ENCODE results near the gene C1QL1.
"Not testable (repeated sequence)": the region's sequence is repeated elsewhere in the genome, so short reads cannot be mapped to it uniquely, and the experiment has no call there.

C1QL1 gene

GRCh38 chr17:44961921-44962350 lies 6.2 kb downstream of the C1QL1 start:
- no peak for DNase-seq (ENCODE audit: low read depth)

- DNase-seq (ENCODE audit: low read depth), result no peak
These were observed 7.4 kb downstream of the C1QL1 start for GRCh38 chr17:44960691-44961090.

GRCh38 chr17:44959821-44960531 lies 8.1 kb downstream of the C1QL1 start:
- no peak for DNase-seq (ENCODE audit: low read depth)

- DNase-seq (ENCODE audit: low read depth), result no peak
These were observed 10.8 kb downstream of the C1QL1 start for GRCh38 chr17:44956998-44957981.

GRCh38 chr17:44955674-44956425 lies 12.3 kb downstream of the C1QL1 start:
- no peak for DNase-seq (ENCODE audit: low read depth)

- DNase-seq (ENCODE audit: low read depth), result no peak
These were observed 15.1 kb downstream of the C1QL1 start for GRCh38 chr17:44952946-44953475.

GRCh38 chr17:44948315-44948795 lies 19.7 kb downstream of the C1QL1 start:
- no peak for DNase-seq (ENCODE audit: low read depth)

- peak; percentile 80 for DNase-seq (ENCODE audit: low read depth)
These were observed 20.4 kb downstream of the C1QL1 start, which contains the start of gene KIF18B for GRCh38 chr17:44947461-44948314. KIF18B (minus strand) TSS chr17:44947773; CDS start chr17:44936344, 11,429 bp downstream.

GRCh38 chr17:44945652-44946051 lies 22.5 kb downstream of the C1QL1 start:
- DNase-seq (ENCODE audit: low read depth), result not testable (repeated sequence)

GRCh38 chr17:44942456-44942855 lies 25.6 kb downstream of the C1QL1 start:
- no peak for DNase-seq (ENCODE audit: low read depth)

GRCh38 chr17:44941712-44942331 lies 26.3 kb downstream of the C1QL1 start:
- no peak for DNase-seq (ENCODE audit: low read depth)

GRCh38 chr17:44940768-44941167 lies 27.3 kb downstream of the C1QL1 start:
- no peak for DNase-seq (ENCODE audit: low read depth)

- DNase-seq (ENCODE audit: low read depth), result no peak
These were observed 27.8 kb downstream of the C1QL1 start for GRCh38 chr17:44940317-44940716.

- no peak for DNase-seq (ENCODE audit: low read depth)
These were observed 33.0 kb downstream of the C1QL1 start for GRCh38 chr17:44935116-44935515.

- DNase-seq (ENCODE audit: low read depth), result no peak
These were observed 33.4 kb downstream of the C1QL1 start for GRCh38 chr17:44934745-44935105.

- no peak for DNase-seq (ENCODE audit: low read depth)
These were observed 34.0 kb downstream of the C1QL1 start for GRCh38 chr17:44933824-44934744.

GRCh38 chr17:44932787-44933097 lies 35.4 kb downstream of the C1QL1 start:
- no peak for DNase-seq (ENCODE audit: low read depth)

GRCh38 chr17:44932096-44932786 lies 35.9 kb downstream of the C1QL1 start:
- no peak for DNase-seq (ENCODE audit: low read depth)

- no peak for DNase-seq (ENCODE audit: low read depth)
These were observed 36.7 kb downstream of the C1QL1 start for GRCh38 chr17:44931376-44931775.
